Epithelial cell of proximal tubule (primary cell): ENCODE measurements around the gene MOB3B. TPM values are rescaled to one million over a fixed set of nuclear protein-coding genes. Genes with fewer than 3 reads are reported as not detected.

Experiments used
- DNase-seq: peaks from one replicate; pipeline ENCODE4 v3.0.0-alpha.2; 2011; ENCODE audit warnings: low read depth
- H3K4me3 ChIP-seq: 2 replicates; pipeline ENCODE4 v1.5.1; 2011; ENCODE audit warnings: low read depth, mild to moderate bottlenecking, low read length
- CTCF ChIP-seq: conservative IDR thresholded peaks from 2 replicates; pipeline ENCODE4 v1.5.1; 2012; ENCODE audit warnings: low read depth, mild to moderate bottlenecking, low read length
- total RNA-seq: library from RNA; depleted of rRNA; stranded (reverse); fragments of >200 nt; gene quantifications from 2 replicates; pipeline ENCODE4 v1.2.3, GENCODE V29; 2015

The MOB3B gene
- total RNA-seq, 1 donor from 2014 or later, result 2.9 TPM

GRCh38 chr9:27361492-27361891 lies 168.1 kb downstream of the MOB3B start:
- DNase-seq, result no peak
- no peak for TF ChIP-seq CTCF
- H3K4me3 ChIP-seq, result no peak overlapping the region

- no peak for TF ChIP-seq CTCF
- no peak for DNase-seq
- no peak overlapping the region for H3K4me3 ChIP-seq
Measured at GRCh38 chr9:27359763-27360162, 169.9 kb downstream of the MOB3B start.

- H3K4me3 ChIP-seq, result no peak overlapping the region
- TF ChIP-seq CTCF, result no peak
- DNase-seq, result no peak
Measured at GRCh38 chr9:27358007-27358406, 171.6 kb downstream of the MOB3B start.

- no peak for TF ChIP-seq CTCF
- DNase-seq, result no peak
- H3K4me3 ChIP-seq, result no peak overlapping the region
Measured at GRCh38 chr9:27356446-27356845, 173.2 kb downstream of the MOB3B start.

GRCh38 chr9:27355166-27355565 lies 174.4 kb downstream of the MOB3B start:
- TF ChIP-seq CTCF, result no peak
- H3K4me3 ChIP-seq, result no peak overlapping the region
- no peak for DNase-seq

- H3K4me3 ChIP-seq, result no peak overlapping the region
- no peak for TF ChIP-seq CTCF
- no peak for DNase-seq
Measured at GRCh38 chr9:27353474-27354229, 176.0 kb downstream of the MOB3B start.

- DNase-seq, result no peak
- TF ChIP-seq CTCF, result no peak
- no peak overlapping the region for H3K4me3 ChIP-seq
Measured at GRCh38 chr9:27353166-27353473, 176.5 kb downstream of the MOB3B start.
